Urothelium cell line (cell line): ENCODE results near the gene ZNF185.
"Not testable (repeated sequence)": the region's sequence is repeated elsewhere in the genome, so short reads cannot be mapped to it uniquely, and the experiment has no call there.

Experiments used
- DNase-seq: peaks from one replicate; pipeline ENCODE4 v3.0.0; 2011; ENCODE audit warnings: low spot score, mixed read lengths
- FAIRE-seq: peaks from 2 replicates; lab custom pipeline; 2011; peaks lifted over from hg19 to GRCh38; lab: Jason Lieb, UNC

Gene ZNF185

DNA sequence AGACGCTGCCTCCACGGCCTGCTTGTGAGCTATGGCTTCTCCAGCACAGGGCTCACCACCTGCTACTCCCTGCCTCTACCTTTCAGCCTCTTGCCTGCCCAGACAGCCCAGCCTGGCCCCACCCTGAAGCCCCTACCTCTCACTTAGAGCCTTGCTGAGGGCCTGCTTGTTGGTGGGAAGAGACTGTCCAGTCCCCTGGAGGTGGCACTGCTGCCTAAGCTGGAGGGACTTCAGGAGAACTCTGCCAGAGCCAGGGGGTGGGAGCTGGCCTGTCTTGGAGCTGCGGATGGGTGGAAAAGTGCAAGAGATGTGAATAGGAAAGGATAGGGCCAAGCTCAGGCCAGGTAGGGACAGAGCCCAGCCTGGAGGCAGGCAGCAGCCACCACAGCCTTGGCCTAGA lies 2.7 kb upstream of the ZNF185 start:
- DNase-seq = no peak
- no peak for FAIRE-seq

DNA sequence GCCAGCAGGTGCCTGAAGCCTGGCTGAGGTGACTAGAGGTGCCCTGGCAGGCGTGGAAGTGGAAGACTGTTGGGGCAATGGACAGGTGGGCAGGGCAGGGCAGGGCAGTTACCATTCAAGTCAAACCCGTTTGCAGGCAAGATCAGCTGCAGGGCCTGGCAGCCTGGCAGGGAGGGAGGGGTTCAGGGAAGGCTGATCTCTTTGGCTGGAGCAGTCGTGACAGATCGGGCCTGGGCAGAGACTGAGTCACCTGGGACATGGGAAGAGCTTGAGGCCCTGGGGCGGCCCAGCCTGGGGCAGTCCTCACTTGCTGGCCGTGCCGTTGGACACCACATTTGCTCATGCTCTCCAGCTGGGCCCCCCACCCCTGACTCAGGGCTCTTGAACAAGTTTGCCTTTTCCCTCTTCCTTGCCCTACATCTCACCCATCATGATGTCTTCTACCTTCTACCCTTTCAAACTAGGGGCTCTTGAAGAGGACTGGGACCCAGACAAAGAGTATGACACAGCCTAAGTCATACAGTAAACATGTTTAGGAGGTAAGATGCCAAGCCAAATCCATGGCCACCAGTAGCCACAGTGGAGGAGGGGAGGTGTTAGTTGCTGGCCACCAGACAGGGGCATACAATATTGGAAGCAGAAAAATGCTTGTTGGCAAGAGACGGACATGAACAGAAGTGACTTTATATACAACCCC lies 2.0 kb upstream of the ZNF185 start:
- no peak for DNase-seq
- FAIRE-seq = no peak

DNA sequence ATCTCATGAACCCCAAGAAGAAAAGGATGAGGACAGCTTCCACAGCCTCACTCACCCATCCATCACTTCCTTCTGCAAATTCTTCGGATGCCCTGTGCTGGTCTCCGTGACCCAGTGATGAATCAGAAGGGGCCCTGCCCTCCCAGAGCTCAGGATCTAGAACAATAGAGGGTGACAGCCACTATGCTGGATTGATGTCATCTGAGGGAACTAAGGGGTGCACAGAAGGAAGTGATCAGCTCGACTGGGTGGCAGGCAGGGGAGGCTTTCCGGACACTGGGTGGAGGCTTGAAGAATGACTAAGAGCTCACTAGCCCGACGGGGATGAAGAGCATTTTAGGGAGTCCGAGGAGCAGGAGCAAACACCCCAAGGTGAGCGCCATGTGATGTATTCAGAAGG lies 1.4 kb upstream of the ZNF185 start:
- FAIRE-seq (no peak), DNase-seq (peak; percentile 52)

DNA sequence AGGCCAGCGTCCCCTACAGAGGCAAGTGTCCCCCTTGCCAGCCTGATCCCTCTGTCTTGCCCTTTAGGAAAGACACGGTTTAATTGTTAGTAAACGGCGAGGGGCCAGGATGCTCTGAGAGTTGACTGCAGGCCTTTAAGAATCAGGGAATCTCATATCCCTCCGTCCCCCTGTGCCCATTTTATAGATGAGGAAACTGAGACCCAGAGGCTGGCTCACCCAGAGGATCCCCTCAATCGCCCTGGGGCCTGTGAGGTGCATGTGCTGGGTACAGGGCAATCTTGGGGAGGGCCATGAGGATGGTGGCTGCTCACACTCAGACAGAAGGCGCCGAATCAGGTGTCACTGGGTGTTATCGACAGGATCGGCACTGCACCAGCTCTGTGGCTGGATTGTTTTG lies 575 bp downstream of the ZNF185 start:
- DNase-seq (no peak), FAIRE-seq (no peak)

DNA sequence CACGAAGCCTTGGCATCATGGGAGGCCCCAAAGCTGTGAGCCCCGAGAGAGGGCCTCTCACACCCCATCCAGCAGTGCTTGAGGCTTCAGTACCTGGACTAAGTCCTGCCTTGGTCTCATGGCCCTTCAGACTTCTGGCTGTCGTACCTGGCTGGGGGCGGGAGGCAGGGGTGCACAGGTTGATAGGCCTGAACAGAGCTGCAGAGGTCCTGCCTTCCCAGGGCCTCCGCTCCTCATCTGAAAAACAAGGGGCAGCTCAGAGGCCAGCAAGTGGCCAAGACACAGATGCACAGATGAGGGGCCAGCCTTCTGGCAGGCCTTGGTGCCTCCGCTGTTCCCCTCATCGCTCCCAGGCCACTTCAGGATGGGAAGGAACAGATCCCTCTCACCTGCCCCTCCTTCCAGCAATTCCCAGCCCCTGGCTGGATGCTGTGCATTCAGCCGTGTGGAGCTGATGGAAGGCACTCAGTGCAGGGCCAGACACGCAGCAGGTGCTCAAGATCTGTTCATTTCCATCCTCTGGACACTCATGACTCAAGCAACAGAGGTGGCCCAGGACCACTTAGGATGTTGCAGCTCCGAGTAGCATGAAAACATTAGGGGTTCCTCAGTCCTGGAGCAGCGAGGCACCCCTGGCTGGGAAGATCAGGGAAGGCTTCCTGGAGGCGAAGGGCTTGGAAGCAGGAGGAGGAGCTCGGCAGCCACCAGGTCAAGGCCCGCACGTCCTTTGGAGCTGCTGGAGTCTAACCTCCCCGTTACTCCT lies 1.4 kb downstream of the ZNF185 start:
- DNase-seq (no peak), FAIRE-seq (no peak)

DNA sequence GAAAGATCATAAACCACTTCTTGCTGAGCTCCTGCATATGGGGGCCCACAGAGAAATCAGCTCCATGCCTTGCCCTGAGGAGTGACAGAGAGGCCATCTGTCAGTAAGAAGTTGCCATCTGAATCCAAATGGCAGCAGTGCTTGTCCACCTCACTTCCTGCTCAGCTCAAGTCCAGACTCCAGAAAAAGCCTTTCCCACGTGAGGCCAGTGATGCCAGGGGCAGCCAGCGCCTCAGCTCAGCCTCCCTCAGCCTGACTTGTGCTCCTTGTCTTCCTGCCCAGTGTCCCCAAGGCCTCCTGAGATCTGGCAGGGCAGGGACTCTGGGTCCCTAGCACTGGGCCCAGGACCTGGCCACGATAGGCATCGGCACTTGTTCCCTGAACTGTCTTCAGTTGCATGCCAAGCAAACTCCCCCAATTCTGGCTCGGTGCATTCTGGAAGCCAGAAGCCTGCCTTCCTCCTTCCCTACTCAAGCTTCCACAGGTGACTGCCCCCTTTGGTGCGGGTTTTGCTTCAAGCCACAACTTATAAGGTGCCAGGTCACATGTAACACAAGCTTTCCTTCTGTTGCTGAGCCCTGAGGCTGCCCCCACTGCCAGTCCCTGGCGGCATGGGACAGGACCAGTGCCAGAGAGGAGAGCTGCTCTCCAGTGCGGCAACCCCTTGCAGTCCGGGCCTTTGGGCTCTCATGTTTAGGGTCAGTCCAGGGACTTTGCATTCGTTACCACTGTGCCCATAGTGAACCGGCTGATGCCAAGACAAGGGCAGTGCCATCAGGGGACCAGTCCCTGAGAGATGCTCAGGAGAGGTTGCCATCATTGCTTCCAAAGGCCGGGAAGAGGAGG lies 2.2 kb downstream of the ZNF185 start:
- DNase-seq = no peak
- FAIRE-seq = no peak

DNA sequence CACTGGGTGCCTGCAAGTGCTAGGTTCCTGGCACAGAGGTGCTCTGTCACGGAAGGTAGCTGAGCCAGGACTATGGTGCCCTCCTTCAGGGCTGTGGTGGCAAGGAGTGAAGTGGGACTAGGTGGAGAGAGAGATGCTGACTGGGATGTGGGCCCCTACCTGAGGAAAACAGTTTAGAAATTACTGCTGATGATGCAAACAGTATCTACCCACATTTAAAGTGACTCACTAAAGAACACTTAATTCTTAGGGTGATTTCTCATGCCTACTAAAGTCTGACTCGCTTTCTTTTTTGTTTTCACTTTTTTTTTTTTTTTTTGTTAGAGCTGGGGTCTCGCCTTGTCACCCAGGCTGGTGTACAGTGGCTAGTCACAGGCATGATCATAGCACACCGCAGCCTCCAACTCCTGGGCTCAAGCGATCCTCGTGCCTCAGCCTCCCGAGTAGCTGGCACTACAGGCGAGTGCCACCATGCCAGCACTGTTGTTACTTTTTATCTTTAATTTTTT lies 3.1 kb downstream of the ZNF185 start:
- FAIRE-seq (no peak), DNase-seq (no peak)

DNA sequence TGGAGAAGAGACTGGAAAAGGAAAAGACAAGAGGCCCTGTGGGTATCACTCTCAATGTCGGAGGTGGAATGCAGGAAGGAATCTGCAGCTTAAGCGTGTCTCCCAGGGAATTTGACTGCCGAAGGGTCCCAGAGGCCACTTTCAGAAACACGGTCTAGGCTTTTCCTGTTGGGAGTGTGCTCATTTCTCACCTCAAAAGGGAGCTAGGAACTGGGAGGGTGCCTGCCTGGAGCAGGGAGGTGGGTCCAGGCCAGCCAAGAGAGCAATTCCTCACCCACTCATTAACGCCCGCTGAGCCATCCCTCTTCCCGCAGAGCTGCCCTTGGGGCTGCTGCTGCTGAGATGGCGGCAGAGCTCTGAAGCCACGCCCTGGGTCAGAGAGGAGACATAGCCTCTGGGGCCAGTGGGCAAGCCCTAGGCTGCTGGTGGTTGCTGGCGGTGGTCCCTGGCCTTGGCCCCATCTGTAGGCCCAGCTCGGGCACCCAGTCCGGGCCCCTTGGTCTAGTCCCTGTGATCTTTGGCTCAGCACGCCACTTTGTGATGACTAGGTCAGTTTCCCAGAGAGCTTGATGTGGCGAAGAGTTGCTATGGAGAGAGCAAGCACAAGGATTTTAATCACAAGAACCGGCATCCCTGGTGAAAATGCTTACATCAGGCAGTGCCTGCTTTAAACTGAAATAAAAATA lies 4.1 kb downstream of the ZNF185 start:
- DNase-seq (no peak), FAIRE-seq (no peak)

DNA sequence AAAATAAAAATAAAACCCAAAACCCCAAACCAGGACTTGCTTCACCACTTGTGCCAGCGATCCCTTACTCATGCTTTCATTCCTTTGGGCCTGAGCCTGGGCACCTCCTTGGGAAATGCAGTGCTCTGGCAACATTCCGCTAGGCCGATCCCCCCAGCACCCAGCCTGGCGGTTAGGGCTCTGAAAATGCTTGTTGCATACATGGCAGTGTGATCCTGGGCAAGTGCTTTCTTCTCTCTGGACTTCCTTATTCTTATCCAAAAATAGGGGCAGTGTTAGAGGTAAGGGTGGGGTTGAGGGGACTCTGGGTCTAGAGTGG lies 4.6 kb downstream of the ZNF185 start:
- DNase-seq = no peak
- FAIRE-seq = no peak

DNA sequence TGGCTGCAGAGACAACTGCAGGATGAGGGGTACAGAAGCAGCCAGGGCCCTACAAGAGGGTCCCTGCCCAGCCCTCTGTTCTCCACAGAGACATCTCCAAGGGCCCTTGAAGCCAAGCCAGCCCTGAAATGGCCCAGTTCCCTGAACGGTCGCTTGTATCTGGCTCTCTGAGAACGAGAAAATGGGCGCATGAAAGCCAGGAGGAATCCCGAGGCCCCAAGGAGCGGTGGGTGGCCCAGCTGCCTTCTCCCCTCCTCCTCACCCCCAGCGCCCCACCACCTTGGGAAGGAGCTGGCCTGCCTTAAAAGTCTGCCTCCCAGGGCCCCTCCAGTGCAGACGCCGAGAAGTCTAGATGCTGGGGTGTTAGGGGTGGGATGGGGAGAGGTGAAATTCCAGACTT lies 5.7 kb downstream of the ZNF185 start:
- DNase-seq (no peak), FAIRE-seq (no peak)

DNA sequence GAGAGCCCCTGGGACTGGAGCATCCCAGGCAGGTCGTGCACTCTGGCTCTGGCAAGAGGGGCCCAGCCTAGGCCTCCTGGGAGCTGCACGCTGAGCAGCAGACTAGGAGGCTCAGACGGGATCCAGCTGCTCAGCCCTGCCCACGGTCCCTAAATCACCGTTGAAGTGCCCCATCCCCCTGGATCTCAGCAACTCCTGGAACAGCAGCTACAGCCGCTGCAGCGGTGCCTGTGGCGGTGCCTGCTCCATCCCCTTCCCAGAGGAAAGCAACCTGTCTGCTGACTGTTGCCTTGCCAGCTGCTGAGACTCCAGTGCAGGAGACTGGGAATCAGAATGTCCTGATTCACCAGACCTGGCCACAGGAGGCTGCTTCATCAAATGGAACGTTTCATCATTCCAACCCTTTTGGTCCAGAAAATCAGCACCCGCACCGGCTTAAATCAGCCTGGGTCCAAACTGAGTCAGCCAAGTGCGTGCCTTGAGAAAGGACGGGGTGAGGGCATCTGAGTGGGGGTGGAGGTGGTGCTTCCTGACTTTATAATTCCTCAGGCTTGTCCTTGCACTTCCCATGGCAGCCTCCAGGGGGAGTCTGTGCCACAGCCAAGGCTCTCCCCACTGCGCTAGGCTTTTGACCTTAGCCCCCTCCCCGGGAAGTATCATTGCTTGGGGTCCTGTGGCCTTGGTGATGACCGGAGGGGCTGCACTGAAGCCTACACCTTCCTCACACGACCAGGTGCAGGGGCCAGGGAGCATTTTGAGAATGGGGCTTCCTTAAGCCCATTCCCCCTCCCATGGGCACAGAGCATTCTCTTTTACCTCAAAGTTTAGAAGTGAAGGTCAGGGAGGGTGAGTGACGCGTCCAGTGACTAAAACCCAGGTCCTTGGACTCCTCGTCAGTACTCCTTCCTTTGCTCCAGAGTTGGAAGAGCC lies 6.5 kb downstream of the ZNF185 start:
- DNase-seq (peak; percentile 77), FAIRE-seq (no peak)

DNA sequence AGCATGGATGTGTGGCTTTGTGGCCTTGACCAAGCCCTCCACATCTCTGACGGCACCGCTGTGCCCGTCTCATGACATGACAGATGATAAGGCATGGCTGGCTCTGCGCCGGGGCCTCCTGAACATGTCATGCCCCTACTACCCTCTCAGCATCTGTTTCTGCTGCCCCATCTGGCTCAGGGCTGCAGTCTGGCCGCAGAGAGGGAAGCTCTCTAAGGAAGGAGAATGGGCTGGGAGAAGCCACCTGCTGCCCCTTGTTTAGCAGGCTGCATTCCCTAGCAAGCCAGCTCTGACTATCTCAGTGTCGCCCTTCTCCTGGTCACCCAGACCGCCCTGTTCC lies 7.2 kb downstream of the ZNF185 start:
- DNase-seq (no peak), FAIRE-seq (no peak)

DNA sequence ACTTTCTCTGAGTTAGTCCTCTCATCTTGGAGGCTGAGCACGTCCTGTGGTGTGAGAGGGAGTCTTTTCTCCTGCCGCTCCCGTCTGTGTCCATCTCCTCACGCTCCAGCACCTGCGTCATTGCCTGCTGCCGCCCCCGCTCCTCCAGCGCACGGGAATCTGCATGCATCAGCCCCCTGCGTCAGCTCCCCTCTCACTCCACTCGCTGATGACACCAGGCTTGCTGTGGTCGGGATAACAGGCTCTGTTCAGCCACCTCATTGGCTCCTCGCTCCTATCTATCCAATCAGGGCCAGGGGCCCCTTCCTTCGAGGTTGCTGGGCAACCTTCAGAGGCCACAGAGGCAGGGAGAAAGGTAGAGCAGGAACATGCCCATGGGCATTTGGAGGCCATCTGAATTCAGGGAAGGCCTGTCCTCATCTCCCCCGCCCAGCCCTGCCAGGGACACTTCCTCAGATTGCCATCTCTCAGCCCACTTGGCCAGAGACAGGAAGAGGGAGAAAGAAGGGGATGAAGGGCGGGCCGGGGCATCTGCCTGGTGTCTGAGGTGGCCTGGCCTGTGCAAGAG lies 9.3 kb downstream of the ZNF185 start:
- FAIRE-seq = no peak
- DNase-seq = no peak

DNA sequence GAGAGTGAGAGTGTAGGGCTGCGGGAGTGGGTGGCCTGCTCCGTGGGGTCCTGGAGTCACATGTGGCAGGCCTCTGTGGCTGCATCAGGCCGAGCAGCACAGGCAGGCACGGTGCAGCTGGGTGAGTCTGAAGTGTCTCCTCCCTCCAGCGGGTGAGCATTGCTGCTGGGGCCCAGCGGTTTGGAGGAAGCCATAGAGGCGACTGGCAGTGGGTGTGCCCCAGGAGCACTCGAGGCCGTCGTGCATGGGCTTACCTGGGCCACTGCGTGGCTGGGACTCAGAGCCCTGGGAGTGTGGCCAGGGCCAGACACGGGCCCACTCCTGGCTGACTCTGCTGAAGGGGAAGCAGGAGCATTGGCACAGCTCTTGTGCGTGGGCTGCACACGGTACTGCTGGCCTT lies 10.6 kb downstream of the ZNF185 start:
- DNase-seq = no peak
- no peak for FAIRE-seq

DNA sequence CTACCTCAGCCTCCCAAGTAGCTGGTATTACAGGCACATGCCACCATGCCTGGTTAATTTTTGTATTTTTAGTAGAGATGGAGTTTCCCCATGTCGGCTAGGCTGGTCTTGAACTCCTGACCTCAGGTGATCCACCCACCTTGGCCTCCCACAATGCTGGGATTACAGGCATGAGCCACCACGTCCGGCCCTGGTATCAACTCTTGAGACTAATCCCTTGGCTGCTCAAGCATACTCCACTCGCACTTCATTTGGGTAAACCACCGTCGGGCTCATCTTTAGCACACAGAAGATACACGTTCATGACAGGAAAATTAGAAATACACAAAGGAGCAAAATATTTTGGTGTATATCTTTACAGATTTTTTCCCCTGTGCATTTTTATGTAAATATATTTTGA lies 12.2 kb downstream of the ZNF185 start:
- DNase-seq = not testable (repeated sequence)

DNA sequence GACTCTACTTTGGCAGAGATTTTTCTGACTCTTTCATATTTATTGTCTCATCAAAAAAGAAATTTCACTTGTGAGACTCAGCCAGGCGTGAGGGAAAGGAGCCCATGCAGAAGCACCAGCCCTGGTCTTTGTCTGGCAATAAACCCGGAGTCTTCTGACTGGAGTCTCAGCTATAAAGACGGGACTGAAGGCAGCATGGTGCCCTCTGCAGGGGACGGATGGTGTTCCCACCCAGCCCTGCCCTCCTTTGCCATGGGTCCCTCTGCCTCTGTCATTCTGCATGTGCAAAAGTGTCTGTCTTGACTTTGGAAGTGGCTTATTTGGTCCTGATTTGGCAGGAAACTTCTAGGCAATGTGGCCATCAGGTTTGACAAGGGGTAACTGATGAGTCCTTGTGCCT lies 14.2 kb downstream of the ZNF185 start:
- DNase-seq = no peak
- FAIRE-seq = no peak

More for the DNA sequence above, 12.2 kb downstream of the ZNF185 start:
- FAIRE-seq = not testable (repeated sequence)

DNA sequence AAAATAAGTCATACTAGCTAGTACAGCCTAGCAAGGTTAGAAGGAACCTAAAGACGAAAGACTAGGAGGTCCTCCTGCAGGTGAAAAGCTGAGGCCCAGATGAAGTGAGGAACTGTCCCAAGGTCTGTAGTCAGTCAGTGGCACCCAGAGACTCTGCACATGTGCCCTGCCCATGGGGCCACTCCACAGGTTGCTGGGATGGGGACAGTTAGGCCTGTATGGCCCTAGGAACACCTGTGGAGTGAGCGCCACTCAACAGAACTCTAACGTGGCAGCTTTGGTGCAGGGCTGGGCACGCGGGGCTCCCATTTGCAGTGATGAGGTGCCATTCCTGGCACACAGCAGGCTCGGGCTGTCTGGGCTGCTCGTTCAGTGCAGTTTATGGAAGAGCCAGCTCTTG lies 14.8 kb downstream of the ZNF185 start:
- DNase-seq (no peak), FAIRE-seq (no peak)

DNA sequence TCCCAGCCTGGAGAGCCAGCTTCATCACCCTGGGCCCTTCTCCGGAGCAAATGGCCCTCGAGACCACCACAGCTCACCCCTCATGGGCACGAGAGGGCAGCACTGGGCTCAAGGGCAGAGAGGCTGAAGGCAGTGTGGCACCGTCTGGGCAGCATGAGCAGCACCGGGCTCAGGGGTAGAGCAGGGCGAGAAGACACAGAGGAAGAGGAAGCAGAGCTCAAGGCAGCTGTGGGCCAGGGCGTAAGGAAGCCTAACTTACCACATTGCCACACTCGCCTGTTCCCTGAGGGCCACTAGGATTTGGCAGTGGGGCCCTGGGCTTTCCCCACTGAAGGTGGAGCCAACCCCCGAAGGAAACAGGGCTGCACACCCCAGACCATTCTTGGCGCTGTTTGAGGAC lies 15.5 kb downstream of the ZNF185 start:
- DNase-seq (no peak), FAIRE-seq (no peak)

DNA sequence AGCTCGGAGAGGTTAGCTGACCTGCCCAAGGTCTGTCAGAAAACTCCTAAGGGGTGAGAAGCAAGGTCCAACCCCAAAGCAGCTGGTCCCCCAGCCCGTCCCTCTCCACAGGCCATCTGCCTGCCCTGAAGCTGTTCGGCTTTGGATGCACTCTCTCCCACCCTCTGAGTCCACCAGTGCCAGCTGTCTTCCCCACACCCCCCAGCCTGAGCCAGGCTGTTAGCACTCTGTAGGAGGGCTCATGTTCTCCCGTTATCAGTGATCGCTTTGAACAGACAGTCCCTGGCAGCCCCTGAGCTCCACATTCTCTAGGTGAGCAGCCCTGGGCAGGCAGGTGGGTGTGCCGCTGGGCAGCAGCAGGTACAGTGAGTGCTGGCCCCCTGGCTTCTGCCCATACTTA lies 16.0 kb downstream of the ZNF185 start:
- no peak for FAIRE-seq
- DNase-seq = no peak
